Activated CD8-positive, alpha-beta memory T cell treated with anti-CD3 and anti-CD28 coated beads, Interleukin-2, amount 50 U/mL, for 1 hour (primary cell): Measurements from ENCODE around the gene FAM216A.
"Not testable (repeated sequence)": the region's sequence is repeated elsewhere in the genome, so short reads cannot be mapped to it uniquely, and the experiment has no call there.

Source experiments
- DNase-seq: peaks from one replicate; pipeline ENCODE4 v3.0.0-alpha.2; 2020; ENCODE audit errors: extremely low read depth

FAM216A gene

DNA sequence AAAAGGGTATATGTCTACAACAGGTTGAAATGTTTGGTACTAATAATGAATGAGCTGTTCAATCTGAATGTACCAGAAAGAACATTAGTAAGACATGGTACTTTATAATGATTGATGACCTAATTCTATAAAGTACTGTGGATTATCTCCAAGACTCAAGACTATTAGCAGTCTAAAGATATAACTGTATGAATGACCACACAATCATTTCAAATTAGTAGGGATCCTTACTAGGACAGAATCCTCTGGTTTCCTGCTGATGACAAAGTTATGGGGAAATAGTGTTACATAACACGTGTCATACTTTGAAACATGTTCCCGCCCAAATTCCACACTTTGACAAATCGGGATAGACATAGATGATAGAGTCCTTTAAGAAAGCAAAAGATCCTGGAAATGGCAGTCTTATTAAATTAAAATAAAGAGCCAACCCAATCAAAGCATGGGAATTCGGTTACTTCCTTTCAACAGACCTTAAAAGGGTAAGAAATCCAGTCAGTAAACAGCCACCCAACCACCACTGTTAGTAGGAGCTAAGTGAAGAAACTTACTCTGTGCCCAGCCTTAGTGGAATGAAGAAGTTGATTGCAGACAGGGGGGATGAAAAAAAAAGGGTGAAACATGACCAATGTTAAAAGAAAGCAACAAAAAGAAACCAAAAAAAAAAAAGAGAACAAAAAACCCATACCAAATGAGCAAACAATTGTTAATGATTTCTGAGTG lies 30.5 kb downstream of the FAM216A start:
- DNase-seq = no peak

DNA sequence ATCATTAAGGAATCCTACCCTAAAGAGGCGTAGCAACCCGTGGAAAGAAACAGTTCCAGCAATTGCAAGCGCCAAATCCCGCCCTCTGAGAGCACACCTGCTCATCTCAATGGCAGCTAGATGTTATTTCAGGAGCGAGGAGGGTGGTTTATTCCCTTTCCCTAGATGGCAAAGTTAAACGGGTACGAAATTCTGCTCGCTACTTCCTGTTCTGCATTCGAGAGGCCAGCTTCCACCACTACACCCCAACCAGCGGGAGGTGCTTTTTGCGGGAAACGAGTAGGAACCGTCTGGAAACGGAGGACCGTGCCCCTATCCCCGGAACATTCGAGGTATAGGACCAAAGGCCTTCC lies 32.7 kb downstream of the FAM216A start:
- no peak for DNase-seq

- DNase-seq = peak; percentile 98
Observed at GRCh38 chr12:110501752-110502738, 33.4 kb downstream of the FAM216A start, which contains the start of the genes RAD9B and VPS29. RAD9B (plus strand) TSS chr12:110502331; CDS start chr12:110502338, 7 bp downstream. VPS29 (minus strand) TSS chr12:110502111; CDS start chr12:110502051, 60 bp downstream.

DNA sequence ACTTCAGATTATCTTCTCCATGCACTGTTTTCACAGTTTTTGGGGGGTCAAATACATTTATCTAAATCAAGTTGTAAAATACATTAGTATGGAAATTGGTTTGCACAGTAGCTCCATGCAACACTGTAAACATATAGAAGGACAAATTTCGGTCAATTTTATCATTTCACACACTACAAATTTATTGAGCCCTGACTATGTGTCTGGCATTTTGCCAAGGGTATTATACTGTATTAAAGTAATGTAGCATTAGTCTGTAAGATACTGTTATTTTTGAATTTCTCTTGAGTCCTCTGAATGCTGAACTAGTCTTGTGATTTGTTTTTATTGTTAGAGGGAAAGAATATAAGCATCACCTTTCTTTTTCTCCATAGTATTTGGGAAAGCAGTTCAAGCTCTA lies 34.8 kb downstream of the FAM216A start:
- DNase-seq = no peak

DNA sequence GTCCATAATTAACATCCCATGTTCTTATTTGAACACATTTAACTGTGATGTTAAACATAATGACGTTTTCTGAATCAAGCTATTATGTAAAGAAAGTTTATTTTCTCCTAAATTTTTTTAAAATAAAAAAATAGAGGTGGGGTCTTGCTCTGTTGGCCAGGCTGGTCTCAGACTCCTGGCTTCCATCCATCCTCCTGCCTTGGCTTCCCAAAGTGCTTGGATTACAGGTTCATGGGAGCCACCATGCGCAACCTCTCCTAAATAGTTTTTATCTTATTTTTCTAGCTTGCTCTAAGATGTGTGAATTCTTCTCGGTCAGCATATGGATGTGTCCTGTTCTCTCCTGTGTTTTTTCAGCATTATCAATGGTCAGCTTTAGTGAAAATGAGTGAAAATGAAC lies 36.7 kb downstream of the FAM216A start:
- DNase-seq = no peak

GRCh38 chr12:110508071-110508586 lies 39.5 kb downstream of the FAM216A start:
- DNase-seq = no peak

- DNase-seq = no peak
Observed at GRCh38 chr12:110513842-110514241, 45.2 kb downstream of the FAM216A start.

DNA sequence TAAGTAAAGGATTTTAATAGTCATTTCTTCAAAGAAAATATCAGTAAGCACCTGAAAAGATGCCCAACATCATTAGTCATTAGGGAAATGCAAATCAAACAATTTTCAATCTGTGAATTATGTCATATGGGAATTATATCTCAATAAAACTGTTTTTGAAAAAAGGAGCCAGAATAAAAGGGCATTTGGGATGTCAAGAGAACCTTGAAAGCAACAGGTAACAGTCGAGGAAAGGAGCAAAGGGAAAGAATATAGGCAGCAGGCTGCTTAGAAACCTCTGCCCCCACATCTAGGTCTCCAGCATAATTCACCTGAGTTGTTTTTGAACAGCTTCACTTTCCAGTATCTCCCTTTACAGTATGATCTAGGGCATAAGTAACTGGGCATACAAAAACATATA lies 45.7 kb downstream of the FAM216A start:
- no peak for DNase-seq

DNA sequence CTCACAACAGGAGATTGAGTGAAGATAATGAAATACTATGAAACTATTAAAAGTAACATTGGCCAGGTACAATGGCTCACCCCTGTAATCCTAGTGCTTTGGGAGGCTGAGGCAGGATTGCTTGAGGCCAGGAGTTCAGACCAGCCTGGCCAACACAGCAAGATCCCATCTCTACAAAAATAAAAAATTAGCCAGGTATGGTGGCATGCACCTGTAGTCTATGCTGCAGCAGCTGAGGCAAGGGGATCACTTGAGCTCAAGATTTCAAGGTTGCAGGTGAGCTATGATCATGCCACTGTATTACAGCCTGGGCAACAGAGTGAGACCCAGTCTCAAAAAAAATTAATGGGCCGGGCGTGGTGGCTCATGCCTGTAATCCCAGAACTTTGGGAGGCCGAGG lies 48.4 kb downstream of the FAM216A start:
- DNase-seq = no peak

- not testable (repeated sequence) for DNase-seq
Observed at GRCh38 chr12:110518014-110518413, 49.4 kb downstream of the FAM216A start.

DNA sequence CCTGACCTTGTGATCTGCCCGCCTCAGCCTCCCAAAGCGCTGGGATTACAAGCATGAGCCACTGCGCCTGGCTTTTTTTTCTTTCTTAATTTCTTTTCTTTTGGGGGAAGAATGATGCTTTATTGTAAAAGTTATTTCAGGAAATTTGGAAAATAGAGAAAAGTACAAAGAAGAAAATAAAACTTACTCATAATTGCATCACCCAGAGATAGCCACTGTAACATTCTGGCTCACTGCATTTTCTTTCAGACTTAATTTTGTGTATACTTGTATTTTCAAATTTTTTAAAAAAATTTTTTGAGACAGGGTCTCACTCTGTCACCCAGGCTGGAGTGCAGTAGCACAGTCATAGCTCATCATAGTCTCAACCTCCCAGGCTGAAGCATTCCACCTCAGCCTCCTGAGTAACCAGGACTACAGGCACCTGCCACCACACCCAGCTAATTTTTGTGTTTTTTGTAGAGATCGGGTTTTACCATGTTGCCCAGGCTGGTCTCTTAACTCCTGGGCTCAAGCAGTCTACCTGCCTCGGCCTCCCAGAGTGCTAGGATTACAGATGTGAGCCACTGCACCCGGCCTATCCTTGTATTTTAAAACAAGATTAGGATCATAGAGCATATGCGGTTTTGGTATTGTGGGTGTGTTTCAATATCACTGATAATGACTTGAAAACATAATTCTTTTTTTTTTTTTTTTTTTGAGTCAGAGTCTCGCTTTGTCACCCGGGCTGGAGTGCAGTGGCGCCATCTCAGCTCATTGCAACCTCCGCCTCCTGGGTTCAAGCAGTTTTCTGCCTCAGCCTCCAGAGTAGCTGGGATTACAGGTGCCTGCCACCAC lies 52.4 kb downstream of the FAM216A start:
- DNase-seq = not testable (repeated sequence)

- no peak for DNase-seq
Observed at GRCh38 chr12:110528277-110528839, 59.7 kb downstream of the FAM216A start.

DNA sequence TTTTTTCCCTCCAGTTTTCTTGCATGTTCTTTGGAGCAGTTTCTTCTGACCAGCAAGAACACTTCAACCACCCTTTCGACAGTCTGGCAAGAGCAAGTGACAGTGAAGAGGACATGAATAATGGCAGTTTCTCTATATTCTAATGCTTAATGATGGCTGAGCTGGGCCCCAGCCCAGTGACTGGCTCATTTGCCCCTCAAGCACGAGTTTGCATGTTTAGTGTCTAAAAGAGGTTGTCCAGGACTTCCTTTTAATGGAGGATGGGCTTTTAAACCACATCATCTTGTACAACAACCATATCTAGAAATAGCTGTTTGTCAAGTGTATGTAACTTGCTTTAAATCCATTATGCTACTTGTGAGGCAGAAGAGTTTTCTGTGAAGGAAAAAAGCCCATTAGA lies 61.9 kb downstream of the FAM216A start:
- DNase-seq = no peak

DNA sequence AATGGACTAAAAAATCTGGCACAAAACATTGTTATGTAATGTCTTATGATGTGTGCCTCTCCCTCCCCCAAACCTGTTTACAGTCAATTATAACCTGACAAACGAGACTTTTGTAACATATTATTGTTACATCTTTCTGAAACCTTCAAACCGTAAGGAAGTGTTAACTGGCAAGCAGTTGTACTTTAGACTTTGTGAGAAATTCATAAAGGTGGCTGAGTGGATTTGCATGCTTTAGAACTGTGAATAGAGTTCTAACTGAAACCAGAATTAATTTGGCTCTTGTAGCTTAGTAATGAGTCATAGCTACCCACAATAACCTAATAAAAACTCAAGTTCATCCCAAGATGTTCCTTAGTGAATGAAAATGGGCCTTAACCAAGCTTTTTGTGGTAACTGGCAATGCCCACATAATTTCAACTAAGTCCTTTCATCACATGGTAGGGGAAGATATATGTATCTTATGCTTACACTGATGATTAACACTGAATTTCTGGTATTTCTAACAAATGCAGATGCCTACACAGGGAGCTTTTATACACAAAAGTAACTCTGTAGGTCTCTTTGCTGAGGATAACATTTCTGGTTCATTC lies 63.2 kb downstream of the FAM216A start:
- DNase-seq = no peak

DNA sequence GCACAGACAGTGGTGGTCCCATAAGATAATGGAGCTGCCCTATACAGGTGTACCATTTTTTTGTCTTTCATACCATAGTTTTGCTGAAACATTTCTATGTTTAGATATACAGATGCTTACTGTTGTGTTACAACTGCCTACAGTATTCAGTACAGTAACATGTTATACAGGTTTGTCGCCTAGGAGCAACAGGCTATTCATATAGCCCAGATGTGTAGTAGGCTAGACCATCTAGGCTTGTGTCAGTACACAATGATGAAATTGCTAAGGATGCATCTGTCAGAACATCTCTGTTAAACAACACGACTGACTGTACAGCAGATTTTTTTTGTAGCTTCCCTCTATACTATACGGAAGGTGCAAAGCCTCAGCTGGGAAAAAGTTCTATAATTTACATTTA lies 64.0 kb downstream of the FAM216A start:
- no peak for DNase-seq

DNA sequence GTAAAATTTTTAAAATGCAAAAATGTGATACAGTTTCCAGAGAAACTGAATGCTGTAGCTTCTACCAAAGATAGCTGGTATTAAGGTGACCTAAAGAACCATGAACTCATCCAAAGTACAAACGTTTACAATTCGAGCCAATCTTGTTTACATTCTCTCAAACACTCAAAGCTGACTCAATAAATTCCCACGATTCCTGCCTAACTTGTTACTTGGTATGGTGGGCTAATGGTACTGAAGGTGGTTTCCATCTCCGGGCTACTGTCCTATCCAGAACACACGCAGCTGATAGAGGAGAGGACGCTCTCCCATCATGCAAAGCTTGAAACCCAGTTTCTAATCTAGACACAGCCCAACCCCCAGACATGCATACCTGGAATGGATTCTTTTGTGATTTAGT lies 65.0 kb downstream of the FAM216A start:
- DNase-seq = no peak

GRCh38 chr12:110534811-110535210 lies 66.2 kb downstream of the FAM216A start:
- no peak for DNase-seq

DNA sequence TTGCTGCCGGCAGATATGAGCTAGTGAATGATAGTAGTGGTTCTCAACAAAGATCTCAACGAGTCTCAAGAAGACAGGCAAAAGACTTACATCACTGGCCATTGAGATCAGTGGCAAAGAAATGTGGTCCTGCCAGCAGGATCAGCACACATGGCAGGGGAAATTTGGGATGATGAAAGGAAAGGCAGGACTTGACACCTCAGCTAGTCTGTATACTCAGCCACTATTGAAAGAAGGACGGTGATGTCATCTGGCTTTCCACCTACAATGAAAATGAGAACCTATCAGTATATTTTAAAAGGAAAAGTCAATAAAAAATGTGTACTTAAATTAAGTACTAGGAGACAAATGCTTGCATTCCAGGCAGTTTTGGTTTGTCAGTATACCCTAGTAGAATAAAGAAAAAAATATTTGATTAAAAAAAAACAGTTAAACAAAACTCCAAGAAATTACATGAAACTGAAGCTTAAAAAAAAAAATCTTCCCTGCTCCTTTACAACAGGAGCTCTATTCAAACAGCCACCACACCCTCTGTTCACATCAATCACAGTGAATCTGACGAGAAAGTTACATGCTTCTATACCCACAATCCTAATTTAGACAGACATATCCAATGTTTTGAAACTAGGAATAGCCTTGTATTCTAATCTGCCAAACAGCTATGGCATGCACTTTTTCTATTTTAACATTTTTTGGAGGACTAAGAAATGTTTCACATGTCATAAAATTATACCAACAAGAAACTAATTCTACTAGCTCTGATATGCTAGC lies 68.4 kb downstream of the FAM216A start:
- no peak for DNase-seq

- DNase-seq = no peak
Observed at GRCh38 chr12:110537605-110538409, 69.2 kb downstream of the FAM216A start.
